ENCODE results near the gene COPZ2.
A peak's percentile ranks its signal among the peaks of the same experiment; 100 is the strongest.
"Not testable (repeated sequence)": the region's sequence is repeated elsewhere in the genome, so short reads cannot be mapped to it uniquely, and the experiment has no call there.

COPZ2 gene

GRCh38 chr17:48012151-48012520 lies 25.5 kb downstream of the COPZ2 start:
- H3K4me3 Mint-ChIP-seq, result peak overlapping the region; percentile 81
- peaks cover 11% of the 10 kb centered on the region for H3K4me1 Mint-ChIP-seq
- no peaks in the 10 kb centered on the region for H3K36me3 Mint-ChIP-seq
- peak overlapping the region; percentile 1 for H3K27ac Mint-ChIP-seq
- ATAC-seq, result peak; percentile 80
- H3K9me3 Mint-ChIP-seq, result no peaks in the 10 kb centered on the region
- peaks cover 24% of the 10 kb centered on the region for H3K27me3 Mint-ChIP-seq

DNA sequence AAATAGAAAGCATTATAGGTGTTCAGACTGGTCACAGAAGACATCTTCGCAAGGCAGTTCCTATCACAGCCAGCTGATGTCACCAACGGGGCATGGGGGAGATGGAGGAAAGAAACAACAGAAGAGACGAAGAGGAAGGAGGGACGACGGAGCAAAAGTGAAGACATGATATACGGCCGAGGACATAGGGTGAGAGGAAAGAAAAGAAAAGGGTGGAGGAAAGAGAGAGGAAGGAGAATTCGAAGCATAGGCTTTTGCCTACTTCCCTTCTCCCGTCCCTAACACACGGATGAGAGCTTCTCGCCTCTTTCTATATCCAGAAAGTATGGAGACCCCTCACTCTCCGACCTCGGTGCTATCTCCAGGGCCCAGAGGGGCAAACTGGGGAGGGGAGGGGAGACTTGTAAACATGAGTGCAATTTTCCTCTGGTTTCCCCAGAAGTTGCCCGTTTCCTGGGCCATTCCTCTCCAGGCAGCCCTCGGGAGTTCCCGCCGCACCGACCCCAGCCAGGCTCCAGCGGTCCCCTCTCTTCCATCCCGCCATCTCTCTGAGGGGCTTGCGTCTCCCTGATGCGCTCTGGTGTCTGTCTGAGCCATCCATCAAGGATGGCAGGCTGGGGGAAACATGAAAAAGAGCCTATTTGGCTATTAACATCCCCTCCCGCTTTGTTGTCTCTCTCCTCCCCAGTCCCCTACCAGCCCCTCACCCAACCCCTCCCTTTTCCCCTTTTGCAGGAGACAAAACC lies 26.0 kb downstream of the COPZ2 start:
- Mint-ChIP-seq H3K27ac (peak overlapping the region; percentile 1), H3K27me3 (peaks cover 28% of the 10 kb centered on the region), H3K9me3 (no peaks in the 10 kb centered on the region)

GRCh38 chr17:48010193-48010592 lies 27.4 kb downstream of the COPZ2 start:
- H3K36me3 Mint-ChIP-seq, result no peaks in the 10 kb centered on the region
- H3K4me3 Mint-ChIP-seq, result no peak overlapping the region
- no peak for ATAC-seq
- no peaks in the 10 kb centered on the region for H3K9me3 Mint-ChIP-seq
- H3K27me3 Mint-ChIP-seq, result peaks cover 28% of the 10 kb centered on the region
- no peak overlapping the region for H3K27ac Mint-ChIP-seq
- H3K4me1 Mint-ChIP-seq, result peaks cover 11% of the 10 kb centered on the region

More for the DNA sequence above, 26.0 kb downstream of the COPZ2 start:
- Mint-ChIP-seq H3K4me1 (peaks cover 11% of the 10 kb centered on the region), H3K36me3 (no peaks in the 10 kb centered on the region), H3K4me3 (peak overlapping the region; percentile 81)
- ATAC-seq, result peak; percentile 75

GRCh38 chr17:48006936-48007709 lies 30.5 kb downstream of the COPZ2 start:
- H3K27me3 Mint-ChIP-seq, result peaks cover 18% of the 10 kb centered on the region
- peaks cover 34% of the 10 kb centered on the region for H3K4me1 Mint-ChIP-seq
- no peak overlapping the region for H3K4me3 Mint-ChIP-seq
- ATAC-seq, result no peak
- no peaks in the 10 kb centered on the region for H3K36me3 Mint-ChIP-seq
- no peaks in the 10 kb centered on the region for H3K9me3 Mint-ChIP-seq
- no peak overlapping the region for H3K27ac Mint-ChIP-seq

- Mint-ChIP-seq H3K36me3 (no peaks in the 10 kb centered on the region), H3K4me3 (no peak overlapping the region), H3K27ac (no peak overlapping the region), H3K4me1 (peaks cover 23% of the 10 kb centered on the region), H3K9me3 (no peaks in the 10 kb centered on the region), H3K27me3 (peaks cover 15% of the 10 kb centered on the region)
- ATAC-seq, result no peak
These were observed 32.6 kb downstream of the COPZ2 start for GRCh38 chr17:48004983-48005382.

- Mint-ChIP-seq H3K27ac (peak overlapping the region; percentile 8), H3K9me3 (no peaks in the 10 kb centered on the region)
- no peak for ATAC-seq
These were observed 34.0 kb downstream of the COPZ2 start for GRCh38 chr17:48003417-48004151.

DNA sequence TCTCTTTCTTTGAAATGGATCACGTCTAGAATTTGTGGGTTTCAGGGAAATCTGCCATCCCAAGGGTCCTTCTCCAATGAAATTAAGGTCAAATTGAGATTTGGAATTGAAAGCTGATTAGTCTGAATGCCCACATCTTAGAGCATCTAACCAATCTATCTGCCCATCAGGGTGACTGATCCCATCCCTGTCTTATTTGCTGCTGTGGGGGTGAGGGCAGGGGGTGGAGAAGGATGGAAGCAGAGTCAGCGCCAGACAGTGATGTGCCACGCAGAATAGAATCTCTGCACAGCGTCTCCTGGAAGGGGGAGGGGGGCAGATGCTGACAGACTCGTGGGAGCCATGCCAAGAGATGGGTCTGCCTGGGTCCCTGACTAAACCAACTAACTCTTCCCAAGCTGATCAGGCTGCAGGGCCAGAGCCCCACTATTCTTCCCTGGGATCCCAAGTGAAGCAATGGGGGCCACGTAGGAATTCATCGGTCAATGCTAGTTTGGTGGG lies 34.6 kb downstream of the COPZ2 start:
- H3K27ac Mint-ChIP-seq, result peak overlapping the region; percentile 55
- H3K4me1 Mint-ChIP-seq, result peaks cover 23% of the 10 kb centered on the region
- H3K36me3 Mint-ChIP-seq, result no peaks in the 10 kb centered on the region
- H3K4me3 Mint-ChIP-seq, result no peak overlapping the region
- no peak for ATAC-seq
- H3K27me3 Mint-ChIP-seq, result peaks cover 9% of the 10 kb centered on the region
- no peaks in the 10 kb centered on the region for H3K9me3 Mint-ChIP-seq

More at GRCh38 chr17:48003417-48004151, 34.0 kb downstream of the COPZ2 start:
- Mint-ChIP-seq H3K27me3 (peaks cover 8% of the 10 kb centered on the region), H3K36me3 (no peaks in the 10 kb centered on the region), H3K4me3 (no peak overlapping the region), H3K4me1 (peaks cover 23% of the 10 kb centered on the region)

GRCh38 chr17:48002266-48002915 lies 35.2 kb downstream of the COPZ2 start:
- no peaks in the 10 kb centered on the region for H3K9me3 Mint-ChIP-seq
- peak overlapping the region; percentile 55 for H3K27ac Mint-ChIP-seq
- peaks cover 23% of the 10 kb centered on the region for H3K4me1 Mint-ChIP-seq
- H3K36me3 Mint-ChIP-seq, result no peaks in the 10 kb centered on the region
- peak; percentile 80 for ATAC-seq
- peaks cover 14% of the 10 kb centered on the region for H3K27me3 Mint-ChIP-seq
- no peak overlapping the region for H3K4me3 Mint-ChIP-seq

- ATAC-seq, H3K27ac Mint-ChIP-seq, H3K9me3 Mint-ChIP-seq, H3K4me3 Mint-ChIP-seq, H3K36me3 Mint-ChIP-seq, H3K27me3 Mint-ChIP-seq: not testable (repeated sequence)
- H3K4me1 Mint-ChIP-seq, result peaks cover 23% of the 10 kb centered on the region
These were observed 35.9 kb downstream of the COPZ2 start for GRCh38 chr17:48001657-48002056.

DNA sequence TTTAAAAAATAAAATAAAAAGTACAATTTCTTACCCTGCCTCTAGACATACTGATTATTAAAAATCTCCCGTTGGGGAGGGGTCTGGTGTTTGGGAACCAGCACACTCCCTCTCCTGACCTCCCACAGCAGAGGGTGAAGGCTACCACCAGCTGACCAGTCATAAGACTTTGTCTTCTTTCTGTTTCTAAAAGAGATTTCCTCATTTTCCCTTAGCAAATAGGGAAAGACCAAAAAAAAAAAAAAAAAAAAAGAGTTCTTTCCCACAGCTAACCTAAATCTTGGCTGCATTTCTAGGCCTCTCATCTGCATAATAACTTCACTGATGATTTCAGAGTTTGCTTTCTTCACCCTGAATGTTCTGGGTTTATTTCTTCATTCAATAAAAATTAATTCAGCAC lies 36.4 kb downstream of the COPZ2 start:
- Mint-ChIP-seq H3K4me1 (peaks cover 23% of the 10 kb centered on the region), H3K27me3 (peaks cover 14% of the 10 kb centered on the region), H3K27ac (no peak overlapping the region), H3K9me3 (no peaks in the 10 kb centered on the region), H3K36me3 (no peaks in the 10 kb centered on the region), H3K4me3 (no peak overlapping the region)
- ATAC-seq, result no peak

GRCh38 chr17:47999582-47999981 lies 38.0 kb downstream of the COPZ2 start:
- Mint-ChIP-seq H3K4me3 (no peak overlapping the region), H3K27me3 (peaks cover 16% of the 10 kb centered on the region), H3K4me1 (peaks cover 20% of the 10 kb centered on the region), H3K27ac (no peak overlapping the region), H3K9me3 (no peaks in the 10 kb centered on the region), H3K36me3 (no peaks in the 10 kb centered on the region)
- no peak for ATAC-seq

DNA sequence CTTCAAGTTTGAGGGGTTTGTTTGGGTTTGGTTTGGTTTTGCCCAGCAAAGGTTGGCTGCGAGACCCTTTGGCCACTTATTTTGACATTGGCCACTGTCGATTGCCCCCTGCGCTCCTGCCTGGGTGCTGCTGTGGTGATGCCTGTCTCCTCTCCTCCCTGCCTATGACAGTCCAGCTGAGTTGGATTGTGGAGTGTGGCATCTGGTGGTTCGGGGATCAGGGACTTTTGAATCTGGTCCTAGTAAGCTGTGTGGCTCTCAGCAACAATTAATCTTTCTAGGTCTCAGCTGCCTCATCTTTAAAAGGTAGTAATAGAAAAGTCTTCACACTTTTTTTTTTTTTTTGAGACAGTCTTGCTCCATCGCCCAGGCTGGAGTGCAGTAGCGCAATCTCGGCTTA lies 39.6 kb downstream of the COPZ2 start:
- no peak overlapping the region for H3K4me3 Mint-ChIP-seq
- no peaks in the 10 kb centered on the region for H3K36me3 Mint-ChIP-seq
- no peak overlapping the region for H3K27ac Mint-ChIP-seq
- no peaks in the 10 kb centered on the region for H3K9me3 Mint-ChIP-seq
- peaks cover 16% of the 10 kb centered on the region for H3K27me3 Mint-ChIP-seq
- peaks cover 9% of the 10 kb centered on the region for H3K4me1 Mint-ChIP-seq
- no peak for ATAC-seq

DNA sequence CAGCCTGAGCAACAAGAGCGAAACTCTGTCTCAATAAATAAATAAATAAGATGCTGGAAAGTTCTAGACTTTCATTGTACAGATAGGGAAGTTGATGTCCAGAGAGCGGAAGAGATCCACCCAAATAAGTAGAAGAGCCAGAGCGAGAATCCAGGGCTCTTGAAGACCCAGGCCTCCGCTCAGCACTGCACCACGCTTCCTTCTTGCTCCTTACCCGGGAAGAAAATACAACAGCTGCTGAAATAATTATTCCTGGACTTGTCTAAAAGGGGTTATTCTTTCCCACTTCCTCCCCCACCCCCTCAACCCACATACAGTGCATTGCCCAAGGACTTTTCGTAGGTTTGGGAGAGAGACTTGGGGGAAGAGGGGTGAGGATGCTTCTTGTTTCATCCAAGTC lies 40.0 kb downstream of the COPZ2 start:
- peaks cover 16% of the 10 kb centered on the region for H3K27me3 Mint-ChIP-seq
- ATAC-seq, result no peak
- H3K27ac Mint-ChIP-seq, result no peak overlapping the region
- no peaks in the 10 kb centered on the region for H3K36me3 Mint-ChIP-seq
- no peak overlapping the region for H3K4me3 Mint-ChIP-seq
- no peaks in the 10 kb centered on the region for H3K9me3 Mint-ChIP-seq
- H3K4me1 Mint-ChIP-seq, result peaks cover 5% of the 10 kb centered on the region

GRCh38 chr17:47996201-47996600 lies 41.4 kb downstream of the COPZ2 start:
- peaks cover 16% of the 10 kb centered on the region for H3K27me3 Mint-ChIP-seq
- H3K36me3 Mint-ChIP-seq, result no peaks in the 10 kb centered on the region
- H3K4me3 Mint-ChIP-seq, result no peak overlapping the region
- no peaks in the 10 kb centered on the region for H3K4me1 Mint-ChIP-seq
- no peaks in the 10 kb centered on the region for H3K9me3 Mint-ChIP-seq
- ATAC-seq, result no peak
- H3K27ac Mint-ChIP-seq, result no peak overlapping the region

Data from stimulated activated memory B cell treated with anti-CD40 and anti-IgM and Interleukin-4, amounts not matched to agents 10 μg/mL and 1 μg/mL and 100 μg/mL, for 72 hours (primary cell).